Activated T-cell treated with anti-CD3 and anti-CD28 coated beads for 24 hours (primary cell): Measurements from ENCODE around the gene IFNA8.
A peak's percentile ranks its signal among the peaks of the same experiment; 100 is the strongest.
"Not testable (repeated sequence)": the region's sequence is repeated elsewhere in the genome, so short reads cannot be mapped to it uniquely, and the experiment has no call there.

Experiments used
- DNase-seq: peaks from one replicate; pipeline ENCODE4 v3.0.0-alpha.2; 2020; ENCODE audit warnings: low read depth

The IFNA8 gene

GRCh38 chr9:21408817-21409216 is at the start of gene IFNA8:
Gene IFNA8, plus strand, starts transcription at chr9:21409117. Its CDS starts 60 bp downstream, at chr9:21409177.
- DNase-seq: no peak

- no peak for DNase-seq
These were observed 46.6 kb upstream of the IFNA8 start for GRCh38 chr9:21362287-21362686.

- DNase-seq: not testable (repeated sequence)
These were observed 41.7 kb upstream of the IFNA8 start for GRCh38 chr9:21367169-21367568.

- no peak for DNase-seq
These were observed 41.0 kb upstream of the IFNA8 start, which contains the start of gene IFNA13 for GRCh38 chr9:21367957-21368356. Gene IFNA13, minus strand, starts transcription at chr9:21368057. Its CDS starts 47 bp downstream, at chr9:21368010.

- not testable (repeated sequence) for DNase-seq
These were observed 37.5 kb upstream of the IFNA8 start for GRCh38 chr9:21371467-21371866.

- no peak for DNase-seq
These were observed 27.2 kb upstream of the IFNA8 start for GRCh38 chr9:21381448-21382339.

GRCh38 chr9:21383627-21384026 is 25.3 kb upstream of the IFNA8 start:
- no peak for DNase-seq

- DNase-seq: no peak
These were observed 23.7 kb upstream of the IFNA8 start, which contains the start of gene IFNA2 for GRCh38 chr9:21385131-21385670. Gene IFNA2, minus strand, starts transcription at chr9:21385398. Its CDS starts 69 bp downstream, at chr9:21385329.

GRCh38 chr9:21392270-21392669 is 16.6 kb upstream of the IFNA8 start:
- DNase-seq: no peak

GRCh38 chr9:21395778-21396717 is 12.9 kb upstream of the IFNA8 start:
- peak; percentile 44 for DNase-seq

GRCh38 chr9:21398955-21399489 is 9.9 kb upstream of the IFNA8 start:
- DNase-seq: no peak

GRCh38 chr9:21399956-21400355 is 9.0 kb upstream of the IFNA8 start:
- DNase-seq: no peak

GRCh38 chr9:21402386-21403251 is 6.3 kb upstream of the IFNA8 start:
- no peak for DNase-seq

- DNase-seq: no peak
These were observed 4.8 kb upstream of the IFNA8 start for GRCh38 chr9:21404146-21404545.

GRCh38 chr9:21412107-21412506 is 3.2 kb downstream of the IFNA8 start:
- no peak for DNase-seq

GRCh38 chr9:21413151-21413550 is 4.2 kb downstream of the IFNA8 start:
- no peak for DNase-seq

GRCh38 chr9:21413624-21414023 is 4.7 kb downstream of the IFNA8 start:
- no peak for DNase-seq

- DNase-seq: no peak
These were observed 5.5 kb downstream of the IFNA8 start for GRCh38 chr9:21414220-21414940.

GRCh38 chr9:21415493-21416267 is 6.8 kb downstream of the IFNA8 start:
- DNase-seq: no peak
